ENCODE data around the gene GAK.

GAK gene

DNA sequence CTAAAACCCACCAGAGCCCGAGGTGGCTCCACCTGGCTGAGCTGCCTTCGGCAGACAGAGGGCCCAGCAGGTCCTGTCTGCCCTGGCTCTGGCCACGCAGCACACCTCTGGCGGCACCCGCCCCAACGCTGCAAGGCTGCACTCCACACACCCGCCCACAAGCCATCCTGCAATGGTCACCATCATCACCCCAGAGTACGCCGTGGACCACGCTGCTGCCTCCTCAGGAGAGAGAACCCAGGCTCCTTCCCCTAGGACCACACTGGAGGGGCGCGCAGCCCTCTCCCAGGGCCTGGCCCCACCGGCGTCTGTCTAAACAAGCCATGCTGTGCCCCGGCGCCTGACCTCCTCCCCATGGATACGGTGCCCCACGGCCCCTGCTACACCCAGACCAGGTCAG, 66.5 kb downstream of the GAK start:
- H3K4me3 ChIP-seq (ENCODE audit: control insufficient read depth, low read depth, low read length): no peak overlapping the region
- DNase-seq (ENCODE audit: low read depth): no peak
- TF ChIP-seq CTCF (IDR thresholded peaks at IDR 0.05; ENCODE audit: control insufficient read depth, insufficient read depth, low read depth, low read length, missing control alignments): no peak

DNA sequence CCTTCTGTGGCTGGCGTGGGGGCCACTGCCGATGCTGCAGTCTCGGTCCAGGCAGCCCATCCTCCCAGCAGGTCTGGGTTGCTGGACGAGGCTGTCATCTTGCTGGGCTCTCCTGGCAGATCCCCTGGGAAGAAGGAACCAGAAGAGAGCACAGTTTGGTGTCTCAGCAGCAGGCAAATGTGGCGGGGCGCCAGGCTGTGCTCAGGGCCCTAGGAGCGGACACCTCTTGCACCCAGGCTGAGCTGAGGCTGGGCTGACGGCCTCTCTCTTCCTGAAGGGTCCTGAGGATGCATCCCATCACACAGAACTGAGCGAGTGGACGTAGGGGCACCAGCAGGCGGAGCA, 67.0 kb downstream of the GAK start:
- no peak for TF ChIP-seq CTCF (IDR thresholded peaks at IDR 0.05; ENCODE audit: control insufficient read depth, insufficient read depth, low read depth, low read length, missing control alignments)
- H3K4me3 ChIP-seq (ENCODE audit: control insufficient read depth, low read depth, low read length): no peak overlapping the region
- DNase-seq (ENCODE audit: low read depth): no peak

DNA sequence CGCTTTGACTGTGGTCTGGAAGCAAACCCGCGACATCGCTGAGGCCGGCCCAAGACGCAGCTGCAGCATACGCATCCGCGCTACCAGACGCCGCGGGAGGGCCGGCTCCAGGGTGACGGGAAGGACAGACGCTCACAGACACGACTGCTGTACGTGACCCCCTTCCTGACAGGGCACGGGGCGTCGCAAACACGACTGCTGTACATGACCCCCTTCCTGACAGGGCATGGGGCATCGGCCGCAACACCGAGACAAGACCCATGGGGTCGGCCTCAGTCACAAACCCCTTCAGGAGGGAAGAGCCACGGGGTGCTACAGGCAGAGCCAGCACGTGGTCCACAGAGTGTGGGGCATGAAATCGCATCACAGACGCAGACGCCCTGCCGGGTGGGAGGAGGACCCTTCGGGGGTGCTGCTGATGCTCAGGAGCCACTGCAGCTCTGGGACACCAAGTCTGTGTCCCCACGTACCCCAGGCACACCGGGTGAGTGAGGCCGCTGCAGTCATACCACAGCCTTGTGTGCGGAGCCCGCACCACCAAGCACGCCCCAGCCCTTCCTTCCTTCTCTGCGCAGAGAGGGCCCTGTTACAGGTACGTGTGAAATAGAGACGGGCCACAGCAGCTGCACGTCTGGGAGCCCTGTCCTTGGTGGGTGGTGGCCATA, 67.5 kb downstream of the GAK start:
- no peak overlapping the region for H3K4me3 ChIP-seq (ENCODE audit: control insufficient read depth, low read depth, low read length)
- TF ChIP-seq CTCF (IDR thresholded peaks at IDR 0.05; ENCODE audit: control insufficient read depth, insufficient read depth, low read depth, low read length, missing control alignments): no peak
- no peak for DNase-seq (ENCODE audit: low read depth)

- H3K4me3 ChIP-seq (ENCODE audit: control insufficient read depth, low read depth, low read length): no peak overlapping the region
- no peak for TF ChIP-seq CTCF (IDR thresholded peaks at IDR 0.05; ENCODE audit: control insufficient read depth, insufficient read depth, low read depth, low read length, missing control alignments)
Observed at GRCh38 chr4:860561-860960, 71.6 kb downstream of the GAK start.

DNA sequence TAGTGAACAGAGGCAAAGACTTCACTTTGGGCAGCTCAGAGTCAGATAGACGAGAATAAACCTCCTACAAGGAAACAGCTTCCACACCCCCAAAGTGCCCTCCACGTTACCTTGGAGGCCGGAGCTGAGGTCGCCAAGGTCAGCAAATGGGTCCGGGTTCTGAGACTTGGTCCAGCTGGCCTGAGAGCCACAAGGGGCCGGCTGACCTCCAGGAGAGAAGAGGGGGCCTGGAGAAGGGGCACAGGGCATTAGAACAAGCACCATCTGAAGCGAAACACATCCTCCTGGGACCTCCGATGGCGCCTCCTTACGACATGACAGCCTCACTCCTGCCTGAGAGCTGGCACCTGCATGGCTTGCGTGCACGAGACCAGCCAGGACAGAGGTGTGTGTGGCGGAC, 72.6 kb downstream of the GAK start:
- H3K4me3 ChIP-seq (ENCODE audit: control insufficient read depth, low read depth, low read length): no peak overlapping the region
- no peak for DNase-seq (ENCODE audit: low read depth)
- no peak for TF ChIP-seq CTCF (IDR thresholded peaks at IDR 0.05; ENCODE audit: control insufficient read depth, insufficient read depth, low read depth, low read length, missing control alignments)

More at GRCh38 chr4:860561-860960, 71.6 kb downstream of the GAK start:
- DNase-seq (ENCODE audit: low read depth): no peak

DNA sequence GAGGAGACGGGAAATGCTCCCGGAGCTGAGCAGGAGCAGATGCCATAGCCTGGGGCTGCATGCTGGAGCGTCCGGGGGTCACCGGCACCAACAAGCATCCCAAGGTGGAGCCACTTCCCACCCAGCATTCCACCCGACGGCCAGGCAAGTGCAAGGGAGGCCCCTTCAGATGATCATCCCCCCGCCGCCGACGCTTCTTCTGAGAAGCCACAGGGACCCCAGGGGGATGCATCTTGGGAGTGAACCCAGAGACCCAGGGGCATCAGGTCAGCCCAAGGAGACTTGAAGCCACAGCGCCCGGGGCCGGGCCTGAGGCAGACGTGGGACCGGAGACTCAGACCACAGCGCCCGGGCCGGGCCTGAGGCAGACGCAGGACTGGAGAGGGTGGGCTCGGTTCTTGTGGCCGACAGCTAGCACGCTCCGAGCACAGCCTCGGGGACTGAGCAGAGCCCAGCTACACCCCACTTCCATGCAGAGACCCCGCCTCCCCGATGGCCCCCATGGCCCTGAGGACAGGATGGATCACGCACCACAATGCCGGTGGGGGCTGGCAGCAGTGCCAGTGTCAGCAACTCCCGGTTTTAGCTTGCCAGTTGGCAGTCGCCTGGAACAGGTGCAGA, 73.2 kb downstream of the GAK start:
- DNase-seq (ENCODE audit: low read depth): no peak

More for the DNA sequence above, 73.2 kb downstream of the GAK start:
- no peak for TF ChIP-seq CTCF (IDR thresholded peaks at IDR 0.05; ENCODE audit: control insufficient read depth, insufficient read depth, low read depth, low read length, missing control alignments)
- no peak overlapping the region for H3K4me3 ChIP-seq (ENCODE audit: control insufficient read depth, low read depth, low read length)

All from AG09309 (cell line).